GM21717 (cell line): ENCODE data around the gene CCDC201.
"Not testable (repeated sequence)": the region's sequence is repeated elsewhere in the genome, so short reads cannot be mapped to it uniquely, and the experiment has no call there.

Experiments used
- ATAC-seq: cut with Tn5 transposase; IDR thresholded peaks from one replicate; pipeline ENCODE4 v1.9.1; 2021; ENCODE audit warnings: mild to moderate bottlenecking, moderate library complexity; ENCODE audit not compliant: unreplicated experiment

CCDC201 gene

GRCh38 chr7:45878457-45879144, 5.7 kb upstream of the CCDC201 start:
- ATAC-seq, result no peak

- no peak for ATAC-seq
These were observed 3.6 kb upstream of the CCDC201 start for GRCh38 chr7:45876519-45876918.

GRCh38 chr7:45874408-45875131, 1.7 kb upstream of the CCDC201 start:
- ATAC-seq, result no peak

GRCh38 chr7:45873355-45873754, 473 bp upstream of the CCDC201 start:
- no peak for ATAC-seq

GRCh38 chr7:45872116-45873034, 507 bp downstream of the CCDC201 start:
- ATAC-seq, result no peak

- no peak for ATAC-seq
These were observed 3.5 kb downstream of the CCDC201 start for GRCh38 chr7:45869426-45869825.

- no peak for ATAC-seq
These were observed 5.4 kb downstream of the CCDC201 start for GRCh38 chr7:45867471-45867870.

GRCh38 chr7:45865594-45866410, 7.1 kb downstream of the CCDC201 start:
- no peak for ATAC-seq

- no peak for ATAC-seq
These were observed 9.2 kb downstream of the CCDC201 start for GRCh38 chr7:45863715-45864114.

- not testable (repeated sequence) for ATAC-seq
These were observed 16.0 kb downstream of the CCDC201 start for GRCh38 chr7:45856888-45857287.

- not testable (repeated sequence) for ATAC-seq
These were observed 17.2 kb downstream of the CCDC201 start for GRCh38 chr7:45855680-45856079.

- ATAC-seq, result not testable (repeated sequence)
These were observed 19.4 kb downstream of the CCDC201 start for GRCh38 chr7:45853491-45853890.

- ATAC-seq, result not testable (repeated sequence)
These were observed 19.9 kb downstream of the CCDC201 start for GRCh38 chr7:45852984-45853383.

- ATAC-seq, result not testable (repeated sequence)
These were observed 24.1 kb downstream of the CCDC201 start for GRCh38 chr7:45848734-45849133.

- ATAC-seq, result not testable (repeated sequence)
These were observed 26.3 kb downstream of the CCDC201 start for GRCh38 chr7:45846536-45846935.

- ATAC-seq, result not testable (repeated sequence)
These were observed 30.8 kb downstream of the CCDC201 start for GRCh38 chr7:45841926-45842717.

- not testable (repeated sequence) for ATAC-seq
These were observed 34.0 kb downstream of the CCDC201 start for GRCh38 chr7:45838852-45839251.

GRCh38 chr7:45832433-45833177, 40.3 kb downstream of the CCDC201 start:
- not testable (repeated sequence) for ATAC-seq

- not testable (repeated sequence) for ATAC-seq
These were observed 43.0 kb downstream of the CCDC201 start for GRCh38 chr7:45829846-45830245.
